Choroid plexus epithelial cell (primary cell): ENCODE results near the gene FARP1.
A peak's percentile ranks its signal among the peaks of the same experiment; 100 is the strongest.

Experiments
- DNase-seq: peaks from one replicate; pipeline ENCODE4 v3.0.0-alpha.2; 2010; ENCODE audit warnings: low read depth
- H3K4me3 ChIP-seq: 2 replicates; pipeline ENCODE4 v1.5.1; 2011; ENCODE audit warnings: low read depth, mild to moderate bottlenecking, control low read depth, low read length, moderate library complexity
- TF ChIP-seq, protein P1 (sequence below): conservative IDR thresholded peaks from 2 replicates; pipeline ENCODE4 v1.5.1; 2011; ENCODE audit warnings: low read depth, mild to moderate bottlenecking, control low read depth, inconsistent platforms, low read length, moderate library complexity

Gene FARP1

DNA sequence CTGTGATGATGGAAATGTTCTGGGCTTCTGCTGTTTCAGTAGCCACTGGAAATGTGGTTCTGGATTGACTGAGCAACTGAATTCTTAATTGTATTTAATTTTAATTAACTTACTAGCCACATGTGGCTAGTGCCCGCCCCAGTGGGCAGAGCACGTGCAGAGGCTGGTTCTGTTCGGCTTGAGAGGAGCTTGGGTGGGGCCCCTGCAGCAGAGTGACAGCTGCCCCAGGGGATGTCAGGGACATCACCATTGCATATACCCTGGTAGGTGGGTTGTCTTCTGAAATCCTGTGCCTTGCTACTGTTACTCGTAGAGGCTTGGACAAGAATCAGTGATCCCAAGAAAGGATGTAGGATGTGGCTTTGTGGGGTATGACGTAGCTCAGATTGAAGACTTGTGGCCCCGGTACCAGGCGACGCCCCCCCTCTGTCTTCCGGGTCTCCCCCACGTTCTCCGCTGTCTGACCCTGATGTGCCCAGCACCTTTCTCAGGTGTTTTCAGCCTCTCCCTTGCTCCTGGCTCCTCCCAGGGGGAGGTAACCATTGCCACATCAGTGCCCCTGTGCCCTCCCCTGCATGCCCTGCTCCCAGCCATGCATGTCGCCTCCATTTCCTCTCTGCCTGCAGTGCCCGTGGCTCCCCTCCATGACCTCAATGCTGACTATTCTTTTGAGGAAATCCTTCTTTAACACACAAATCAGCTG is 136.7 kb downstream of the FARP1 start:
- no peak for DNase-seq
- TF ChIP-seq, protein P1, sequence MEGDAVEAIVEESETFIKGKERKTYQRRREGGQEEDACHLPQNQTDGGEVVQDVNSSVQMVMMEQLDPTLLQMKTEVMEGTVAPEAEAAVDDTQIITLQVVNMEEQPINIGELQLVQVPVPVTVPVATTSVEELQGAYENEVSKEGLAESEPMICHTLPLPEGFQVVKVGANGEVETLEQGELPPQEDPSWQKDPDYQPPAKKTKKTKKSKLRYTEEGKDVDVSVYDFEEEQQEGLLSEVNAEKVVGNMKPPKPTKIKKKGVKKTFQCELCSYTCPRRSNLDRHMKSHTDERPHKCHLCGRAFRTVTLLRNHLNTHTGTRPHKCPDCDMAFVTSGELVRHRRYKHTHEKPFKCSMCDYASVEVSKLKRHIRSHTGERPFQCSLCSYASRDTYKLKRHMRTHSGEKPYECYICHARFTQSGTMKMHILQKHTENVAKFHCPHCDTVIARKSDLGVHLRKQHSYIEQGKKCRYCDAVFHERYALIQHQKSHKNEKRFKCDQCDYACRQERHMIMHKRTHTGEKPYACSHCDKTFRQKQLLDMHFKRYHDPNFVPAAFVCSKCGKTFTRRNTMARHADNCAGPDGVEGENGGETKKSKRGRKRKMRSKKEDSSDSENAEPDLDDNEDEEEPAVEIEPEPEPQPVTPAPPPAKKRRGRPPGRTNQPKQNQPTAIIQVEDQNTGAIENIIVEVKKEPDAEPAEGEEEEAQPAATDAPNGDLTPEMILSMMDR, result no peak
- no peak overlapping the region for H3K4me3 ChIP-seq

DNA sequence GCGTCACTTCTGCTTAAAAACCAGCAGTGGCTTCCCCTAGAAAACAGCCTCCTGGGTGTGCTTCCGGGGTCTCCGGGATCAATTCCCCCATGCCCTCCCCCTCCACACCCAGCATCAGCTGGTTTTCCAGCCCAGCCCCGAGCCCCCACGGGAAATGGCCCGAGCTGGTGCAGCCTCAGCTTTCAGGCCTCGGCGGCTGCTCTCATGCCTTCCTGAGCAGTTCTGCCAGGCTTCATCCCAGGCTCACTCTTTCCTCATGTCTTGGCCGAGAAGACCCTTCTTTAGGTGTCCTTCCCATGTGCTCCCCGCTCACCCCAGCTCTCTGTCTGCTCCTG is 137.2 kb downstream of the FARP1 start:
- TF ChIP-seq, protein P1, result no peak
- no peak overlapping the region for H3K4me3 ChIP-seq
- no peak for DNase-seq

DNA sequence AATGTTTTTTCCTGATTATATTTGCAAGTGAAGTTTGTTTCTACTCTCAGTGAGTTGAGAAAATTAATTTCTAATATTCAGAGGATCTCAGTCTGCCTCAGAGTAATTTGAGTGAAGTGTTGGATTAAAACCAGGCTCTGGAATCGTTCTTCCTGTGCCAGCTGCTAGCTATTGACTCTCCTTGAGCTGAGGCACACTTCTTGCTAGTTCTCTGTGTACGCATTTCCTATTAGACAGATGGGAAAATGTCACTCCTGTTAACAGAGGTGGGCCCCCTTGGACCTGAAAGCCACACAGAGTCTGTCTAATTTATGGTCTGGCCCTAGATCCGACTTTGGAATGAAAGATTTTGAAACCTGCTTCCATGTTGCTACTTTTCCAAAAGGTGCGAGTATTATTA is 141.8 kb downstream of the FARP1 start:
- TF ChIP-seq, protein P1, result no peak
- DNase-seq, result no peak
- H3K4me3 ChIP-seq, result no peak overlapping the region

DNA sequence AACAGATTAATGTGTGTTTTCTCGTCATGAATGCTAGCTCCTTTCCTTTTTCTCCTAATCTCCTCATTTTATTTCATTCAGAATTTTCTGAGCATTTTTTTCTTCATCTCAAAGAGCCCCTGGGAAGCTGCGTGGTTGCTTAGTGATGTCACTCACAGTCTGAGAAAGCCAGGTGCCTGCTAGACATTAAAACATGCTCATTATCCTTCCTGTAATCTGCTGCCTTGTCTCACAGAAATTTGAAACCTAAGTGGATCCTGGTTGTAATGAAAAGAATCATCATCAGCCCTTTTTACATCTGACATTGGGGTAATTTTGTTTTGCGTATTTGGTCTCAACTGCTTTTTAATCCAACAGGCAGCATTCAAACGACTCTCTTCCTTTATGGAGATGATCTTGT is 142.4 kb downstream of the FARP1 start:
- no peak overlapping the region for H3K4me3 ChIP-seq
- TF ChIP-seq, protein P1, result no peak
- peak; percentile 37 for DNase-seq

DNA sequence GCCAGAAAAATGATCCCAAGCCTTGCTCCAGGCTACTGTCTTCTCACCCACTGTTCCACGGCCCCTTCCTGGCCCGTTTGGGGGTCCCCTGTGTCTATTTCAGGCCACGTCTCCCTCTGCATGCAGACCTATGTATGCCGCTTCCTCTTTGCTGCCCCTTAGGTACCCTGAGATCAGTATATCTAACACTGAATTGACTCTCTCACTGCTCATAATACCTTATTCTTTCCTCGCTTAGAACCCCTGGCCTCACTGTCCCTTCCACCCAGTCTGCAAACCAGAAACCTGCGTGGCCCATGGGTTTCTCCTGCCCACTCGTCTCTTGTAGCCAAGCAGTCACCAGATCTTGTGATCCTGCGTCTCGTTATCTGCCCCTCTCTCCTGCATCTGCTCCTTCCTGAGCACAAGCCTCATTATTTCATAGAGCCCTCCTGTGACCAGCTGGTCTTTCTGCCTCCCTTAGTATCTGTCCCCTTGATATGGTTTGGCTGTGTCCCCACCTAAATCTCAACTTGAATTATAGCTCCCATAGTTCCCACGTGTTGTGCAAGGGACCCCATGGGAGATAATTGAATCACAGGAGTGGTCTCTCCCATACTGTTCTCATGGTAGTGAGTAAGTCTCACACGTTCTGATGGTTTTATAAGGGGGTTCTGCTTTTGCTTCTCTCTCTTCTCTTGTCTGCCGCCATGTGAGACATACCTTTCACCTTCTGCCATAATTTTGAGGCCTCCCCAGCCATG is 143.1 kb downstream of the FARP1 start:
- TF ChIP-seq, protein P1, result no peak
- H3K4me3 ChIP-seq, result no peak overlapping the region
- no peak for DNase-seq

DNA sequence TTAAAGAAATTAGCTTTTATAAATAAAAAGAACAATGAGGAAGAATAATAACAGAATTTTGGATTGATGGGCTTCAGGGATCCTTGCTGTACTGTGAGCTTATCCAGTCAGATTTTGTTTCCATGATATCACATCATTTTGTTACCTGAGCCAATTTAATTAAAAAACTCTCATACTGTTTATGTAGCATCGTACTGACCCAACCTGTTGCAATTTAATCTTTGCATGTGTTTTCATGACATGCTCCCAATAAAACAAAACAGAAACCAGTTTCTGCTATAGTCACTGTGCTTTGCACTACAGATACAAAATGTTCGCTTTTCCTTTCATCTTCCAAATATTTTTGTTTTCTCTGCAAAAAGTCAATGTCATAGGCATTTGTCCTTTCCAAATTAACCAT is 143.9 kb downstream of the FARP1 start:
- no peak overlapping the region for H3K4me3 ChIP-seq
- TF ChIP-seq, protein P1, result no peak
- no peak for DNase-seq

DNA sequence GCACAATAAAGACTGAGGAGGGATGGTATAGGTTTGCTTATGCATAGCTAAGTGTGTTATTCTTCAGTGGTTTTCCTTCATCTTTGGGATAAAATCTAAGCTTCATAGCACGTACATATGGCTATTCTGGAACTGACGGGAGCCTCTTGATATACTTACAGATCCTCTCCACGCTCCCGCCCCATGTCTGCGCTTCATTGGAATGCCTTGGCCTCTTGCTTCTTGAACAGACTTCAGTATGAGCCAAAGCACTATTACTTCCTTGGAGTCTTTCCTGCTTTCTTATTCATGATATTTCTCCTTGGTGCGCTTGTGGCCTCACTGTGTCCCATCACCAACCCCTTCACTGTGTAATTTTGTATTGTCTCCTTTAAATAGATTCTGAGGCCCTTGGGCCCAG is 145.3 kb downstream of the FARP1 start:
- DNase-seq, result no peak
- TF ChIP-seq, protein P1, result no peak

More for the DNA sequence above, 145.3 kb downstream of the FARP1 start:
- no peak overlapping the region for H3K4me3 ChIP-seq
